ENCODE results near the gene PEA15. TPM values are rescaled to one million over a fixed set of nuclear protein-coding genes. Genes with fewer than 3 reads are reported as not detected.

PEA15 gene
- total RNA-seq, 2 experiments from 2014 or later = 9.4 to 10.3 TPM

DNA sequence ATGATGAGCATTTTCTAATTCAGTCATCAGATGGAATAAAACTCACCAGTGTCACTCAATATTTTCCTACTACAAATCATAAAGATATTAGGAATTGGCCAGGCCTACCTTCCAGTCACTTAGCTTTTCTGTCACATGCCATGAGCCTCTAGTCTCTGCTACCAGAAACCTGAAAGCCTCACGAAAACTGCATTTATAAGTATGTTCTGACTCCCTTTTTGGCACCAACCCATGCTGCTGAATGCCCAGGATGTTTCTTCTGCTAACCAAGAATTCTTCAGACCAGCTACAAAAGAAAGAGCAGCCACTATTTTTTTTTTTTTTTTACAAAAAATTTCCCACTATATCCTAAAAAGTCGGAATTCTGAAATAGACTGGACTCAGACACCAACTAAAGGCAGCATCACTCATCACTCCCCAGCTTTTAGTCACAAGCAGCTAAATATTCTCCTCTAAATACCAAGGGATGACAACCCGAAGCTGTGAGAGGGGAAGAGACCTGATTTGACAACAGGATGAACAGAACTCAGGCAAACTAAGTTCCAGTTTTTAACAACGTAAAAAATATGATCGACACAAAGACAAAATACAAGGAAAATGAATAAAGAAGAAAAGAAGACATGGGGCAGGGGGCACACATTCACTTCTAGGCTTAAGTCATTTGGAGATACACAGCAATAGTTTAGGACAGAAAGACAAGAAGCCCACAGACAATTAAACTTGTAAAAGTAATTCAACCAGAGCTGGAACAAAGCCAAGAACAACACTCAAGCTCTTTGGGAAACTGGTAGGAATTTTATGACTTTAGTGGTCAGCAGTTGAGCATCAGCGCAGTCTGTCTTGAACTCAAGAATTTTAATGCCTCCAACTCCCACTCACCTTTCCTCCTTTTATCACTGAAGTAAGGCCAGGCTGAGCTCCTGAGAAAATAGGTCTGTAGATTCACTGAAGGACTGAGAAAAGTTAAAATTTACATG, 55.5 kb downstream of the PEA15 start:
- peaks cover 33% of the 10 kb centered on the region for H3K4me1 ChIP-seq (ENCODE audit: insufficient read depth, low read length)
- H3K9me3 Mint-ChIP-seq = no peaks in the 10 kb centered on the region
- H3K36me3 Mint-ChIP-seq (ENCODE audit: low read depth) = peaks cover 40% of the 10 kb centered on the region
- H3K27me3 ChIP-seq (ENCODE audit: control insufficient read depth in 1 of 2, insufficient read depth in 2 of 2, low read length in 2 of 2) = no peaks in the 10 kb centered on the region
- peaks cover 66% of the 10 kb centered on the region for H3K4me1 Mint-ChIP-seq (ENCODE audit: low read depth)
- peak in 3 of 14 experiments; percentile 4 to 34 (median 27) for DNase-seq
- ATAC-seq (ENCODE audit: poor library complexity) = no peak
- H3K9me3 ChIP-seq (ENCODE audit: control insufficient read depth in 1 of 2, insufficient read depth in 1 of 2, low read length in 2 of 2) = no peaks in the 10 kb centered on the region
- peak overlapping the region; percentile 98 to 99 for H3K27ac ChIP-seq (ENCODE audit: low read depth in 1 of 2, low read length in 2 of 2)
- peak overlapping the region; percentile 97 for H3K27ac Mint-ChIP-seq
- peak overlapping the region; percentile 83 for H3K4me3 ChIP-seq (ENCODE audit: low read length)
- ChIA-PET POLR2A (interaction anchor here (0.9 to 6.4 kb wide), 10 partner anchors 9 to 229 kb away, joined by 3 to 73 read pairs (median 17); partner anchors contain the start of genes IGSF8, PEX19 and PIGM), CTCF (interaction anchor here (1.1 to 6.1 kb wide), 6 partner anchors 9 to 175 kb away, joined by 3 to 28 read pairs (median 8); partner anchors contain the start of gene PEX19)
- no peaks in the 10 kb centered on the region for H3K36me3 ChIP-seq (ENCODE audit: insufficient read depth, low read length)
- TF ChIP-seq CTCF (IDR thresholded peaks at IDR 0.05) = no peak
- no peaks in the 10 kb centered on the region for H3K27me3 Mint-ChIP-seq
- intact Hi-C loops (cut with DNase I, micrococcal nuclease) = loop anchor here in 1 of 2 experiments (5.0 kb wide), 1 partner anchor 82 kb away; the partner anchor contains the start of genes COPA and NCSTN
- peak overlapping the region; percentile 96 for H3K4me3 Mint-ChIP-seq

GRCh38 chr1:160261556-160261892, 56.3 kb downstream of the PEA15 start:
- Histone ChIP-seq H3K9me3 (ENCODE audit: control insufficient read depth in 1 of 2, insufficient read depth in 1 of 2, low read length in 2 of 2) (no peaks in the 10 kb centered on the region), H3K27ac (ENCODE audit: low read depth in 1 of 2, low read length in 2 of 2) (peak overlapping the region; percentile 98 to 99), H3K36me3 (ENCODE audit: insufficient read depth, low read length) (no peaks in the 10 kb centered on the region), H3K27me3 (ENCODE audit: control insufficient read depth in 1 of 2, insufficient read depth in 2 of 2, low read length in 2 of 2) (no peaks in the 10 kb centered on the region), H3K4me1 (ENCODE audit: insufficient read depth, low read length) (peaks cover 33% of the 10 kb centered on the region), H3K4me3 (ENCODE audit: low read length) (peak overlapping the region; percentile 83)
- Mint-ChIP-seq H3K4me3 (peak overlapping the region; percentile 96), H3K27me3 (no peaks in the 10 kb centered on the region), H3K27ac (peak overlapping the region; percentile 97), H3K9me3 (no peaks in the 10 kb centered on the region), H3K4me1 (ENCODE audit: low read depth) (peaks cover 59% of the 10 kb centered on the region), H3K36me3 (ENCODE audit: low read depth) (peaks cover 35% of the 10 kb centered on the region)
- no peak for TF ChIP-seq CTCF (IDR thresholded peaks at IDR 0.05)
- ChIA-PET CTCF (interaction anchor here (1.1 to 6.1 kb wide), 5 partner anchors 9 to 176 kb away, joined by 3 to 28 read pairs (median 7); no protein-coding TSS in a partner anchor), POLR2A (interaction anchor here (1.2 to 6.4 kb wide), 11 partner anchors 10 to 230 kb away, joined by 3 to 73 read pairs (median 15); partner anchors contain the start of genes IGSF8, PEA15, PEX19 and PIGM)
- ATAC-seq (ENCODE audit: poor library complexity) (peak; percentile 63), DNase-seq (peak; percentile 45 to 93 (median 64))
- intact Hi-C loops (cut with DNase I, micrococcal nuclease) = loop anchor here in 1 of 2 experiments (5.0 kb wide), 1 partner anchor 81 kb away; the partner anchor contains the start of genes COPA and NCSTN

All from CD4-positive, alpha-beta T cell (primary cell).